D341Med (cell line): ENCODE results near the gene KCNE1.
"Not testable (repeated sequence)": the region's sequence is repeated elsewhere in the genome, so short reads cannot be mapped to it uniquely, and the experiment has no call there.

Experiments used
- DNase-seq: peaks from one replicate; pipeline ENCODE4 v3.0.0; 2012; ENCODE audit warnings: low spot score

KCNE1 gene

GRCh38 chr21:34407294-34407693 is 104.7 kb downstream of the KCNE1 start:
- DNase-seq: not testable (repeated sequence)

- not testable (repeated sequence) for DNase-seq
Measured at GRCh38 chr21:34406676-34407075, 105.3 kb downstream of the KCNE1 start.

GRCh38 chr21:34406102-34406501 is 105.9 kb downstream of the KCNE1 start:
- DNase-seq: not testable (repeated sequence)

- DNase-seq: not testable (repeated sequence)
Measured at GRCh38 chr21:34405686-34406085, 106.3 kb downstream of the KCNE1 start.

- DNase-seq: not testable (repeated sequence)
Measured at GRCh38 chr21:34404742-34405141, 107.3 kb downstream of the KCNE1 start.

GRCh38 chr21:34400522-34400921 is 111.5 kb downstream of the KCNE1 start:
- not testable (repeated sequence) for DNase-seq
